Heart left ventricle (tissue), 16 donors: ENCODE results near the gene SPACA5. TPM values are rescaled to one million over a fixed set of nuclear protein-coding genes. Genes with fewer than 3 reads are reported as not detected.
"Not testable (repeated sequence)": the region's sequence is repeated elsewhere in the genome, so short reads cannot be mapped to it uniquely, and the experiment has no call there.

ENCODE experiments used
- ATAC-seq, 4 donors: fragments of 200-7000 bp; cut with Tn5 transposase; one replicate each; pipeline ENCODE4 v1.9.1; 2020 to 2022; ENCODE audit warnings: moderate library complexity in 4 of 4, mild to moderate bottlenecking in 3 of 4, moderate number of reproducible peaks in 1 of 4
- DNase-seq, 5 donors: peaks; one replicate each; pipeline ENCODE4 v3.0.0-alpha.2; 2020
- H3K27ac ChIP-seq, 12 donors: fragments of 200-600 bp; sonication (generic) in 4 of 12; one replicate each; pipeline versions ENCODE4 v1.5.0 to v1.8.0; 2016 to 2022; ENCODE audit warnings: mild to moderate bottlenecking in 2 of 12
- H3K27me3 ChIP-seq, 9 donors: fragments of 200-600 bp; sonication (generic) in 2 of 9; one replicate each; pipeline versions ENCODE4 v1.5.1 to v1.8.0; 2016 to 2022; ENCODE audit warnings: mild to moderate bottlenecking in 3 of 9
- H3K36me3 ChIP-seq, 9 donors: fragments of 200-600 bp; sonication (generic) in 2 of 9; one replicate each; pipeline versions ENCODE4 v1.5.0 to v1.8.0; 2018 to 2022; ENCODE audit warnings: mild to moderate bottlenecking in 2 of 9
- H3K4me1 ChIP-seq, 12 donors: fragments of 200-600 bp; sonication (generic) in 4 of 12; one replicate each; pipeline versions ENCODE4 v1.5.0 to v1.8.0; 2016 to 2022; ENCODE audit warnings: mild to moderate bottlenecking in 3 of 12
- H3K4me3 ChIP-seq, 12 donors: fragments of 200-600 bp; sonication (generic) in 4 of 12; one replicate each; pipeline versions ENCODE4 v1.5.0 to v1.8.0; 2017 to 2022; ENCODE audit warnings: mild to moderate bottlenecking in 9 of 12, moderate library complexity in 4 of 12
- H3K9me3 ChIP-seq, 12 donors: fragments of 200-600 bp; sonication (generic) in 4 of 12; one replicate each; pipeline versions ENCODE4 v1.5.0 to v1.8.0; 2016 to 2022; ENCODE audit warnings: mild to moderate bottlenecking in 1 of 12
- CTCF ChIP-seq, 12 donors: fragments of 200-600 bp; sonication (generic) in 4 of 12; IDR thresholded peaks; one replicate each; pipeline versions ENCODE4 v1.5.0 to v1.8.0; 2018 to 2022; ENCODE audit warnings: antibody characterized with exemption in 12 of 12, mild to moderate bottlenecking in 5 of 12
- POLR2A ChIP-seq, 2 donors: fragments of 450-650 bp; IDR thresholded peaks; one replicate each; pipeline ENCODE4 v1.6.1; 2017; ENCODE audit warnings: antibody characterized with exemption in 2 of 2, mild to moderate bottlenecking in 2 of 2, moderate library complexity in 2 of 2
- whole genome bisulfite sequencing, 4 donors: extraction: QIAGEN DNeasy Blood & Tissue Kit in 2 of 4; methylation state at CpG; one replicate each; pipeline versions ENCODE4 v1.1.5 to v1.1.7; 2013 to 2018; 5-methylcytosine and 5-hydroxymethylcytosine counted together
- intact Hi-C, 10 donors: fragments of 100-400 bp; cut with DNase I; formaldehyde crosslinking; loops; one replicate each; pipeline versions ENCODE4 v1.11.1 to v1.14.2; 2022
- polyA plus RNA-seq, 2 donors: library from polyadenylated mRNA; stranded (reverse); fragments of 200-250 nt; gene quantifications; one replicate each; pipeline ENCODE4 v1.2.3, GENCODE V29; 2013
- total RNA-seq, 9 donors: library from RNA; depleted of rRNA in 2 of 9; stranded (reverse); fragments of >200 nt in 2 of 9; fragmentation: NEBNext Ultra II Directional in 3 of 9; extraction: Animal tissue kit (Norgen Biotek cat#: 25700) in 3 of 9; gene quantifications; one replicate each; pipeline versions ENCODE4 v1.1.0 to v1.2.4, GENCODE V29; 2016 to 2023
- donor health status: ischemic (EF 13 %, LVEDD 7.1; RV severe dilation, severe dysfunction).
- donor health status: healthy with polysubstance abuse.
- donor health status: DM: no; HTN: yes; CAD: no.
- donor health status: DM: no; HTN: no; CAD: no.
- donor health status: ischemic (EF 25% LVEDD 6.9; RV normal size, moderate dysfunction).
- donor health status: ischemic (EF 25% LVEDD 5.7; RV mildly dilated, moderate dysfunction).
- donor health status: healthy.
- donor health status: DM: yes; HTN: yes; CAD: no.
- donor health status: ischemic (EF 35%, LVEDD 5.7; RV mildly dilated, moderate dysfunction).
- donor health status: nonischemic (EF 11% LVEDD 7.7; RV severe dilation, severe dysfunction).
- donor health status: DM: yes; HTN: yes; CAD: no.
- donor health status: PGD.
- donor health status: ischemic (EF 29% LVEDD 5.4; RV normal size, mild dysfunction).
- donor health status: nonischemic (EF 23%, LVEDD 6.1; RV moderate dilation, normal function).

The SPACA5 gene
- total and polyA plus RNA-seq, 11 donors, result not detected

- Histone ChIP-seq H3K27ac (peak overlapping the region in 11 of 12 donors; percentile 24 to 79 (median 71)), H3K4me1 (peaks cover 0 to 8% (median 0%) of the 10 kb centered on the region in 12 donors), H3K9me3 (no peaks in the 10 kb centered on the region), H3K27me3 (no peaks in the 10 kb centered on the region), H3K4me3 (peak overlapping the region; percentile 31 to 82 (median 64)), H3K36me3 (no peaks in the 10 kb centered on the region)
- TF ChIP-seq POLR2A (IDR thresholded peaks at IDR 0.05) (no peak), CTCF (IDR thresholded peaks at IDR 0.05) (no peak)
- intact Hi-C loops, result no loop called here
- 1 to 35% (median 15%) methylated on average over 14 to 18 of the region's 18 CpGs for WGBS, 4 donors
- ATAC-seq (peak in 2 of 4 donors; percentile 14 to 19), DNase-seq (peak in 1 of 5 donors; percentile 25)
These were observed 3.4 kb upstream of the SPACA5 start for GRCh38 chrX:48003367-48003757.

- TF ChIP-seq POLR2A (IDR thresholded peaks at IDR 0.05) (peak in 1 of 2 donors; percentile 65), CTCF (IDR thresholded peaks at IDR 0.05) (no peak)
- H3K4me3 ChIP-seq, result peak within 1 kb of the TSS; percentile 31 to 82 (median 64)
- no peaks in the 10 kb centered on the region for H3K27me3 ChIP-seq
- DNase-seq (peak; percentile 92 to 96 (median 94)), ATAC-seq (peak; percentile 98 to 100 (median 100))
- intact Hi-C loops, result no loop called here
- H3K27ac ChIP-seq, result peak within 1 kb of the TSS in 11 of 12 donors; percentile 35 to 79 (median 71)
- 0 to 42% (median 16%) methylated on average over 31 to 33 of the region's 34 CpGs for WGBS, 4 donors
- H3K36me3 ChIP-seq, result no peaks in the 10 kb centered on the region
- H3K9me3 ChIP-seq, result no peaks in the 10 kb centered on the region
- peaks cover 0 to 8% (median 0%) of the 10 kb centered on the region in 12 donors for H3K4me1 ChIP-seq
These were observed 2.9 kb upstream of the SPACA5 start, which contains the start of gene ZNF182 for GRCh38 chrX:48003758-48004457. Gene ZNF182 (minus strand): TSS chrX:48003989. CDS start chrX:48002609, 1,380 bp downstream.

- H3K4me3 ChIP-seq, H3K27ac ChIP-seq, H3K36me3 ChIP-seq, DNase-seq, H3K4me1 ChIP-seq, H3K9me3 ChIP-seq, H3K27me3 ChIP-seq, ATAC-seq, intact Hi-C loops: not testable (repeated sequence)
- no CpG with 5 or more reads among the region's 2 CpGs for WGBS, 4 donors
These were observed 2.7 kb downstream of the SPACA5 start for GRCh38 chrX:48009445-48009960.

GRCh38 chrX:48016583-48017310 is 10.0 kb downstream of the SPACA5 start:
- ATAC-seq, H3K9me3 ChIP-seq, H3K27me3 ChIP-seq, DNase-seq, H3K36me3 ChIP-seq, intact Hi-C loops, H3K27ac ChIP-seq, H3K4me1 ChIP-seq, H3K4me3 ChIP-seq: not testable (repeated sequence)
- WGBS, 4 donors, result 86 to 98% (median 93%) methylated on average over 7 to 35 of the region's 46 CpGs

- intact Hi-C loops, result loop anchor here in 9 of 10 donors (5.0 to 10.0 kb wide), 7 partner anchors 183 to 825 kb away; partner anchors contain the start of genes ARAF (in 4 of the 9), ZNF81 (in 4 of the 9), ELK1 (in 3 of the 9) and UXT (in 3 of the 9)
- not testable (repeated sequence) for H3K4me1 ChIP-seq, DNase-seq, H3K27me3 ChIP-seq, ATAC-seq, H3K4me3 ChIP-seq, H3K27ac ChIP-seq, H3K9me3 ChIP-seq, H3K36me3 ChIP-seq
- WGBS, 4 donors, result no CpG with 5 or more reads among the region's 1 CpG
These were observed 13.1 kb downstream of the SPACA5 start for GRCh38 chrX:48019892-48020291.

- not testable (repeated sequence) for ATAC-seq, DNase-seq, H3K27me3 ChIP-seq, H3K36me3 ChIP-seq, H3K4me1 ChIP-seq, H3K9me3 ChIP-seq
- intact Hi-C loops, result loop anchor here in 9 of 10 donors (5.0 to 10.0 kb wide), 7 partner anchors 183 to 826 kb away; partner anchors contain the start of genes ARAF (in 4 of the 9), ZNF81 (in 4 of the 9), ELK1 (in 3 of the 9) and UXT (in 3 of the 9)
- WGBS, 4 donors, result 38 to 70% (median 56%) methylated on average over 11 of the region's 11 CpGs
- peak overlapping the region in 7 of 12 donors; percentile 80 to 97 (median 89) for H3K27ac ChIP-seq
- H3K4me3 ChIP-seq, result peak overlapping the region in 10 of 12 donors; percentile 29 to 88 (median 60)
These were observed 13.7 kb downstream of the SPACA5 start for GRCh38 chrX:48020472-48020871.
